H9 (cell line): ENCODE results near the gene KCNMB1. TPM values are rescaled to one million over a fixed set of nuclear protein-coding genes. Genes with fewer than 3 reads are reported as not detected.

ENCODE experiments used
- DNase-seq: peaks from one replicate; pipeline ENCODE4 v3.0.0-alpha.2; 2017
- H2AFZ ChIP-seq: one replicate; pipeline ENCODE4 v1.6.1; 2013; ENCODE audit warnings: mild to moderate bottlenecking, low read length, control low read depth, moderate library complexity
- H2AK5ac ChIP-seq: 2 replicates; pipeline ENCODE4 v1.6.1; 2013; ENCODE audit warnings: low read length, control low read depth, mixed read lengths; ENCODE audit not compliant: insufficient read length
- H2BK120ac ChIP-seq: one replicate; pipeline ENCODE4 v1.6.1; 2013; ENCODE audit warnings: low read depth, mild to moderate bottlenecking, low read length, control low read depth, inconsistent platforms; ENCODE audit not compliant: poor library complexity, severe bottlenecking
- H2BK12ac ChIP-seq: 2 replicates; pipeline ENCODE4 v1.6.1; 2013; ENCODE audit warnings: low read length, control low read depth, mixed read lengths, low read depth; ENCODE audit not compliant: insufficient read length
- H2BK15ac ChIP-seq: 2 replicates; pipeline ENCODE4 v1.6.1; 2013; ENCODE audit warnings: low read depth, low read length, control low read depth
- H2BK20ac ChIP-seq: one replicate; pipeline ENCODE4 v1.6.1; 2013; ENCODE audit warnings: low read depth, mild to moderate bottlenecking, low read length, control low read depth, inconsistent platforms; ENCODE audit not compliant: poor library complexity, severe bottlenecking
- H2BK5ac ChIP-seq: 2 replicates; pipeline ENCODE4 v1.6.1; 2013; ENCODE audit warnings: low read length, control low read depth, mixed read lengths; ENCODE audit not compliant: insufficient read length
- H3K14ac ChIP-seq: 2 replicates; pipeline ENCODE4 v1.6.1; 2013; ENCODE audit warnings: low read length, control low read depth; ENCODE audit not compliant: insufficient read depth
- H3K18ac ChIP-seq: 2 replicates; pipeline ENCODE4 v1.6.1; 2013; ENCODE audit warnings: low read depth, mild to moderate bottlenecking, mixed read lengths, low read length, control low read depth; ENCODE audit not compliant: insufficient read length
- H3K23ac ChIP-seq: 2 replicates; pipeline ENCODE4 v1.6.1; 2013; ENCODE audit warnings: low read length, control low read depth, mixed read lengths, low read depth; ENCODE audit not compliant: insufficient read length
- H3K23me2 ChIP-seq: 2 replicates; pipeline ENCODE4 v1.6.1; 2013; ENCODE audit warnings: low read depth, mild to moderate bottlenecking, mixed read lengths, low read length, control low read depth; ENCODE audit not compliant: insufficient read length, poor library complexity, severe bottlenecking
- H3K27ac ChIP-seq: 2 replicates; pipeline ENCODE4 v1.5.1; 2013; ENCODE audit warnings: low read length, control low read depth, mixed read lengths, low read depth; ENCODE audit not compliant: insufficient read length
- H3K27me3 ChIP-seq: 2 replicates; pipeline ENCODE4 v1.6.1; 2013; ENCODE audit warnings: low read length, control low read depth, inconsistent platforms; ENCODE audit not compliant: insufficient read depth
- H3K4ac ChIP-seq: 2 replicates; pipeline ENCODE4 v1.6.1; 2013; ENCODE audit warnings: low read depth, mild to moderate bottlenecking, control low read depth, inconsistent platforms, low read length, moderate library complexity
- H3K4me1 ChIP-seq: 2 replicates; pipeline ENCODE4 v1.6.1; 2013; ENCODE audit warnings: low read length, control low read depth, inconsistent platforms; ENCODE audit not compliant: insufficient read depth
- H3K4me2 ChIP-seq: 2 replicates; pipeline ENCODE4 v1.6.1; 2013; ENCODE audit warnings: low read length, control low read depth, mixed read lengths; ENCODE audit not compliant: insufficient read length, insufficient read depth
- H3K56ac ChIP-seq: 2 replicates; pipeline ENCODE4 v1.6.1; 2013; ENCODE audit warnings: low read depth, mild to moderate bottlenecking, mixed read lengths, low read length, control low read depth; ENCODE audit not compliant: insufficient read length
- H3K79me1 ChIP-seq: 2 replicates; pipeline ENCODE4 v1.6.1; 2013; ENCODE audit warnings: low read depth, mild to moderate bottlenecking, moderate library complexity, low read length, control low read depth, inconsistent platforms; ENCODE audit not compliant: insufficient read depth, poor library complexity, severe bottlenecking
- H3K79me2 ChIP-seq: 2 replicates; pipeline ENCODE4 v1.6.1; 2013; ENCODE audit warnings: low read length, control low read depth, inconsistent platforms; ENCODE audit not compliant: insufficient read depth
- H3K9ac ChIP-seq: 2 replicates; pipeline ENCODE4 v1.6.1; 2013; ENCODE audit warnings: low read length, control low read depth, mixed read lengths; ENCODE audit not compliant: insufficient read length; ENCODE audit errors: extremely low read depth
- H3K9me3 ChIP-seq: one replicate; pipeline ENCODE4 v1.6.1; 2013; ENCODE audit warnings: low read depth, low read length, inconsistent platforms; ENCODE audit not compliant: control insufficient read depth
- H3T11ph ChIP-seq: one replicate; pipeline ENCODE4 v1.6.1; 2013; ENCODE audit warnings: mild to moderate bottlenecking, low read length, control low read depth, inconsistent platforms
- H4K20me1 ChIP-seq: one replicate; pipeline ENCODE4 v1.6.1; 2013; ENCODE audit not compliant: control insufficient read depth, insufficient read length, insufficient read depth
- H4K5ac ChIP-seq: 2 replicates; pipeline ENCODE4 v1.6.1; 2013; ENCODE audit warnings: low read depth, mild to moderate bottlenecking, mixed read lengths, low read length, control low read depth; ENCODE audit not compliant: insufficient read length
- H4K8ac ChIP-seq: replicated peaks from 2 replicates; pipeline ENCODE4 v1.6.1; 2013; ENCODE audit warnings: low read length, control low read depth, mixed read lengths, low read depth; ENCODE audit not compliant: insufficient read length
- H4K91ac ChIP-seq: 2 replicates; pipeline ENCODE4 v1.6.1; 2013; ENCODE audit warnings: low read depth, mild to moderate bottlenecking, moderate library complexity, mixed read lengths, low read length, control low read depth; ENCODE audit not compliant: insufficient read length
- H3K27ac Mint-ChIP-seq, 3 experiments: 2 replicates in 2 of 3; 3 replicates in 1 of 3; pipeline ENCODE4 v1.8.0; 2020 to 2021; ENCODE audit warnings: mixed read lengths in 3 of 3, mild to moderate bottlenecking in 1 of 3, moderate library complexity in 1 of 3
- H3K27me3 Mint-ChIP-seq: 2 replicates; pipeline ENCODE4 v1.8.0; 2021; ENCODE audit warnings: low read depth, mild to moderate bottlenecking, moderate library complexity, mixed read lengths
- H3K36me3 Mint-ChIP-seq, 3 experiments: 2 replicates in 2 of 3; 3 replicates in 1 of 3; pipeline ENCODE4 v1.8.0; 2020 to 2021; ENCODE audit warnings: low read depth in 3 of 3, mixed read lengths in 3 of 3; ENCODE audit not compliant: insufficient read depth in 1 of 3
- H3K4me1 Mint-ChIP-seq, 2 experiments: 2 replicates each; pipeline ENCODE4 v1.8.0; 2020; ENCODE audit warnings: mixed read lengths in 2 of 2
- H3K4me3 Mint-ChIP-seq, 2 experiments: 2 replicates in 1 of 2; 3 replicates in 1 of 2; pipeline ENCODE4 v1.8.0; 2020 to 2021; ENCODE audit warnings: mild to moderate bottlenecking in 2 of 2, mixed read lengths in 2 of 2, moderate library complexity in 1 of 2
- H3K9me3 Mint-ChIP-seq, 2 experiments: 2 replicates in 1 of 2; 3 replicates in 1 of 2; pipeline ENCODE4 v1.8.0; 2020; ENCODE audit warnings: mild to moderate bottlenecking in 2 of 2, mixed read lengths in 2 of 2, moderate library complexity in 1 of 2
- WGBS: extraction: QIAGEN DNeasy Blood & Tissue Kit; methylation state at CpG from one replicate; pipeline ENCODE4 v1.1.7; 2013; ENCODE audit warnings: missing lambda C conversion rate, low lambda C conversion rate, mixed read lengths; ENCODE audit not compliant: insufficient read length; ENCODE audit errors: extremely low coverage; 5-methylcytosine and 5-hydroxymethylcytosine counted together
- total RNA-seq: library from RNA; stranded (reverse); gene quantifications from 2 replicates; pipeline ENCODE4 v1.2.1, GENCODE V29; 2021
- TF ChIP-seq, protein P1 (sequence below): fragments of 200-600 bp; sonication (generic); conservative IDR thresholded peaks from 3 replicates; pipeline ENCODE4 v1.8.0; 2021; ENCODE audit warnings: antibody characterized with exemption, mild to moderate bottlenecking

KCNMB1 gene
- total RNA-seq, 1 experiment from 2014 or later = 0.28 TPM

GRCh38 chr5:170357955-170358444, 31.2 kb downstream of the KCNMB1 start:
- DNase-seq = no peak
- Histone ChIP-seq H4K91ac (no peak overlapping the region), H3K79me1 (no peaks in the 10 kb centered on the region), H4K5ac (no peak overlapping the region), H3K14ac (no peak overlapping the region; the same call in 1 of the 2 replicates), H3K4me1 (peaks cover 9% of the 10 kb centered on the region; the same call in 1 of the 2 replicates), H2BK20ac (no peak overlapping the region), H3K79me2 (no peaks in the 10 kb centered on the region), H3K4ac (no peak overlapping the region), H4K20me1 (no peaks in the 10 kb centered on the region), H3K56ac (no peak overlapping the region), H2BK5ac (no peak overlapping the region), H3K18ac (no peak overlapping the region), H2BK15ac (no peak overlapping the region), H3K27me3 (no peaks in the 10 kb centered on the region; the same call in 1 of the 2 replicates), H4K8ac (no peak overlapping the region), H2AK5ac (no peak overlapping the region), H2AFZ (no peak overlapping the region), H3K27ac (no peak overlapping the region), H3K9me3 (no peaks in the 10 kb centered on the region), H3T11ph (no peak overlapping the region), H3K9ac (no peak overlapping the region), H3K23me2 (no peaks in the 10 kb centered on the region), H3K23ac (no peak overlapping the region), H2BK120ac (no peak overlapping the region), H2BK12ac (no peak overlapping the region), H3K4me2 (no peak overlapping the region)
- Mint-ChIP-seq H3K36me3 (no peaks in the 10 kb centered on the region; a peak in 1 of 7 replicates), H3K27ac (peak overlapping the region in 2 of 3 experiments; percentile 18 to 81; a peak in 1 of 7 replicates), H3K4me1 (peaks cover 48 to 65% of the 10 kb centered on the region in 2 experiments), H3K4me3 (no peak overlapping the region), H3K27me3 (peaks cover 23% of the 10 kb centered on the region), H3K9me3 (no peaks in the 10 kb centered on the region; a peak in 2 of 5 replicates)
- no CpG with 5 or more reads among the region's 8 CpGs for WGBS
- TF ChIP-seq, protein P1, sequence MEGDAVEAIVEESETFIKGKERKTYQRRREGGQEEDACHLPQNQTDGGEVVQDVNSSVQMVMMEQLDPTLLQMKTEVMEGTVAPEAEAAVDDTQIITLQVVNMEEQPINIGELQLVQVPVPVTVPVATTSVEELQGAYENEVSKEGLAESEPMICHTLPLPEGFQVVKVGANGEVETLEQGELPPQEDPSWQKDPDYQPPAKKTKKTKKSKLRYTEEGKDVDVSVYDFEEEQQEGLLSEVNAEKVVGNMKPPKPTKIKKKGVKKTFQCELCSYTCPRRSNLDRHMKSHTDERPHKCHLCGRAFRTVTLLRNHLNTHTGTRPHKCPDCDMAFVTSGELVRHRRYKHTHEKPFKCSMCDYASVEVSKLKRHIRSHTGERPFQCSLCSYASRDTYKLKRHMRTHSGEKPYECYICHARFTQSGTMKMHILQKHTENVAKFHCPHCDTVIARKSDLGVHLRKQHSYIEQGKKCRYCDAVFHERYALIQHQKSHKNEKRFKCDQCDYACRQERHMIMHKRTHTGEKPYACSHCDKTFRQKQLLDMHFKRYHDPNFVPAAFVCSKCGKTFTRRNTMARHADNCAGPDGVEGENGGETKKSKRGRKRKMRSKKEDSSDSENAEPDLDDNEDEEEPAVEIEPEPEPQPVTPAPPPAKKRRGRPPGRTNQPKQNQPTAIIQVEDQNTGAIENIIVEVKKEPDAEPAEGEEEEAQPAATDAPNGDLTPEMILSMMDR = no peak
